HFF-Myc (cell line): ENCODE measurements around the gene MAGEA6.
"Not testable (repeated sequence)": the region's sequence is repeated elsewhere in the genome, so short reads cannot be mapped to it uniquely, and the experiment has no call there.

Source experiments
- DNase-seq: peaks from one replicate; pipeline ENCODE4 v3.0.0-alpha.2; 2011; ENCODE audit warnings: low read depth; ENCODE audit errors: extremely low read depth
- H3K4me3 ChIP-seq: replicated peaks from 2 replicates; pipeline ENCODE4 v1.5.1; 2011; ENCODE audit warnings: low read depth, mild to moderate bottlenecking, control low read depth, low read length
- CTCF ChIP-seq: IDR thresholded peaks from 2 replicates; pipeline ENCODE4 v1.5.1; 2012; ENCODE audit warnings: mild to moderate bottlenecking, low read depth, low read length, control low read depth; ENCODE audit errors: missing control alignments

Gene MAGEA6

GRCh38 chrX:152769549-152770289 is at the start of gene MAGEA6:
Gene MAGEA6, minus strand, starts transcription at chrX:152769689. Its CDS starts 2,039 bp downstream, at chrX:152767650.
- DNase-seq, H3K4me3 ChIP-seq: not testable (repeated sequence)

- H3K4me3 ChIP-seq = no peak overlapping the region
- TF ChIP-seq CTCF = no peak
- DNase-seq = no peak
These were observed 49.8 kb upstream of the MAGEA6 start for GRCh38 chrX:152819266-152819665.

- no peak for TF ChIP-seq CTCF
- H3K4me3 ChIP-seq = no peak overlapping the region
- DNase-seq = no peak
These were observed 48.9 kb upstream of the MAGEA6 start for GRCh38 chrX:152818356-152818755.

- no peak overlapping the region for H3K4me3 ChIP-seq
- peak; percentile 35 for TF ChIP-seq CTCF
- no peak for DNase-seq
These were observed 47.7 kb upstream of the MAGEA6 start for GRCh38 chrX:152817078-152817764.

GRCh38 chrX:152814048-152814447 is 44.6 kb upstream of the MAGEA6 start:
- TF ChIP-seq CTCF = no peak
- DNase-seq = no peak

GRCh38 chrX:152813206-152813605 is 43.7 kb upstream of the MAGEA6 start:
- DNase-seq = no peak
- H3K4me3 ChIP-seq = no peak overlapping the region
- no peak for TF ChIP-seq CTCF

More at GRCh38 chrX:152814048-152814447, 44.6 kb upstream of the MAGEA6 start:
- no peak overlapping the region for H3K4me3 ChIP-seq

GRCh38 chrX:152810403-152810802 is 40.9 kb upstream of the MAGEA6 start:
- H3K4me3 ChIP-seq = no peak overlapping the region
- no peak for TF ChIP-seq CTCF
- no peak for DNase-seq
